Sigmoid colon (tissue), 7 donors: Measurements from ENCODE around the gene ACOX1. TPM values are rescaled to one million over a fixed set of nuclear protein-coding genes. Genes with fewer than 3 reads are reported as not detected.

Experiments used
- DNase-seq: peaks from one replicate; pipeline ENCODE4 v3.0.0-alpha.2; 2019
- H3K27ac ChIP-seq, 4 donors: fragments of 200-600 bp; sonication (generic); one replicate each; pipeline ENCODE4 v1.5.1; 2016 to 2019; ENCODE audit warnings: mild to moderate bottlenecking in 1 of 4
- H3K27me3 ChIP-seq, 3 donors: fragments of 200-600 bp; sonication (generic); one replicate each; pipeline ENCODE4 v1.5.1; 2019; ENCODE audit warnings: mild to moderate bottlenecking in 1 of 3
- H3K36me3 ChIP-seq, 4 donors: fragments of 200-600 bp; sonication (generic); one replicate each; pipeline ENCODE4 v1.5.1; 2016 to 2019
- H3K4me1 ChIP-seq, 4 donors: fragments of 200-600 bp; sonication (generic); one replicate each; pipeline ENCODE4 v1.5.1; 2017 to 2019
- H3K4me3 ChIP-seq, 4 donors: fragments of 200-600 bp; sonication (generic); one replicate each; pipeline ENCODE4 v1.5.1; 2017 to 2019; ENCODE audit warnings: mild to moderate bottlenecking in 2 of 4, moderate library complexity in 1 of 4
- H3K9me3 ChIP-seq, 4 donors: fragments of 200-600 bp in 3 of 4; sonication (generic) in 3 of 4; one replicate each; pipeline versions ENCODE4 v1.5.1 to v1.6.1; 2013 to 2019
- CTCF ChIP-seq, 4 experiments: fragments of 450-650 bp in 3 of 4; fragments of 200-600 bp in 1 of 4; IDR thresholded peaks; one replicate each; pipeline ENCODE4 v1.5.1; 2016 to 2019; ENCODE audit warnings: antibody characterized with exemption in 4 of 4, mild to moderate bottlenecking in 3 of 4, moderate library complexity in 2 of 4
- EP300 ChIP-seq, 4 donors: sonication (generic); formaldehyde crosslinking; IDR thresholded peaks; one replicate each; pipeline ENCODE4 v1.6.1; 2017; ENCODE audit warnings: antibody characterized with exemption in 4 of 4
- POLR2A ChIP-seq, 2 donors: fragments of 450-650 bp; IDR thresholded peaks; one replicate each; pipeline ENCODE4 v1.6.1; 2016; ENCODE audit warnings: antibody characterized with exemption in 2 of 2, mild to moderate bottlenecking in 2 of 2, moderate library complexity in 2 of 2
- POLR2AphosphoS5 ChIP-seq, 4 donors: sonication (generic); formaldehyde crosslinking; IDR thresholded peaks; one replicate each; pipeline ENCODE4 v1.6.1; 2017; ENCODE audit warnings: antibody characterized with exemption in 4 of 4
- WGBS, 2 donors: extraction: QIAGEN DNeasy Blood & Tissue Kit; methylation state at CpG; one replicate each; pipeline ENCODE4 v1.1.7; 2013; 5-methylcytosine and 5-hydroxymethylcytosine counted together
- intact Hi-C: fragments of 100-400 bp; cut with DNase I; formaldehyde crosslinking; loops from one replicate; pipeline ENCODE4 v1.15.1; 2023
- polyA plus RNA-seq, 3 donors: library from polyadenylated mRNA; stranded (reverse); fragments of 200-250 nt; gene quantifications; one replicate each; pipeline ENCODE4 v1.2.3, GENCODE V29; 2013
- total RNA-seq, 4 donors: library from RNA; depleted of rRNA; stranded (reverse); fragments of >200 nt; gene quantifications; one replicate each; pipeline ENCODE4 v1.1.0, GENCODE V29; 2016
- donor health status: healthy with polysubstance abuse.
- donor health status: Bipolar disorder and iron deficiency.
- donor health status: healthy.

Gene ACOX1
- total and polyA plus RNA-seq, 7 donors, result 31.3 to 93.2 (median 34.6) TPM

- H3K27ac ChIP-seq, result peak overlapping the region; percentile 67 to 83 (median 80)
Observed at GRCh38 chr17:75941442-75941819, 37.5 kb downstream of the ACOX1 start.

GRCh38 chr17:75940727-75941441 is 38.1 kb downstream of the ACOX1 start, which contains the start of gene FBF1:
Gene FBF1, minus strand, starts transcription at chr17:75941042. Its CDS starts 2,893 bp downstream, at chr17:75938149.
- peaks cover 0 to 15% (median 2%) of the 10 kb centered on the region in 4 donors for H3K36me3 ChIP-seq
- peaks cover 0 to 15% (median 14%) of the 10 kb centered on the region in 4 donors for H3K4me1 ChIP-seq
- no peaks in the 10 kb centered on the region for H3K27me3 ChIP-seq
- TF ChIP-seq POLR2AphosphoS5 (IDR thresholded peaks at IDR 0.05) (peak; percentile 79 to 91 (median 88)), EP300 (IDR thresholded peaks at IDR 0.05) (no peak), POLR2A (IDR thresholded peaks at IDR 0.05) (peak; percentile 58 to 72)
- peak within 1 kb of the TSS; percentile 50 to 96 (median 77) for H3K4me3 ChIP-seq
- intact Hi-C loops, result loop anchor here (2.0 kb wide), 1 partner anchor 36 kb away; the partner anchor contains the start of gene MRPL38
- no peaks in the 10 kb centered on the region for H3K9me3 ChIP-seq
- peak within 1 kb of the TSS; percentile 67 to 83 (median 80) for H3K27ac ChIP-seq
- DNase-seq, result peak; percentile 96
- WGBS, 2 donors, result 0% methylated on average over 63 of the region's 63 CpGs

More at GRCh38 chr17:75941442-75941819, 37.5 kb downstream of the ACOX1 start:
- peak overlapping the region in 3 of 4 donors; percentile 63 to 96 (median 91) for H3K4me3 ChIP-seq
- no peak for DNase-seq
- H3K9me3 ChIP-seq, result no peaks in the 10 kb centered on the region
- peaks cover 0 to 20% (median 6%) of the 10 kb centered on the region in 4 donors for H3K36me3 ChIP-seq
- TF ChIP-seq CTCF (IDR thresholded peaks at IDR 0.05) (no peak), POLR2A (IDR thresholded peaks at IDR 0.05) (no peak), EP300 (IDR thresholded peaks at IDR 0.05) (no peak), POLR2AphosphoS5 (IDR thresholded peaks at IDR 0.05) (no peak)
- 44 to 56% methylated on average over 6 of the region's 6 CpGs for WGBS, 2 donors
- peaks cover 0 to 15% (median 14%) of the 10 kb centered on the region in 4 donors for H3K4me1 ChIP-seq
- no peaks in the 10 kb centered on the region for H3K27me3 ChIP-seq
- intact Hi-C loops, result loop anchor here (2.0 kb wide), 1 partner anchor 37 kb away; the partner anchor contains the start of gene MRPL38

GRCh38 chr17:75937652-75938051 is 41.3 kb downstream of the ACOX1 start:
- WGBS, 2 donors, result 85 to 88% methylated on average over 13 of the region's 13 CpGs
- no peaks in the 10 kb centered on the region for H3K36me3 ChIP-seq

GRCh38 chr17:75933808-75934207 is 45.2 kb downstream of the ACOX1 start:
- Histone ChIP-seq H3K4me1 (no peaks in the 10 kb centered on the region), H3K9me3 (no peaks in the 10 kb centered on the region), H3K27ac (no peak overlapping the region), H3K36me3 (no peaks in the 10 kb centered on the region), H3K27me3 (no peaks in the 10 kb centered on the region), H3K4me3 (no peak overlapping the region)
- WGBS, 2 donors, result 87 to 89% methylated on average over 4 of the region's 4 CpGs
- intact Hi-C loops, result no loop called here
- TF ChIP-seq CTCF (IDR thresholded peaks at IDR 0.05), result no peak
- DNase-seq, result no peak

More at GRCh38 chr17:75937652-75938051, 41.3 kb downstream of the ACOX1 start:
- no peak overlapping the region for H3K4me3 ChIP-seq
- H3K27me3 ChIP-seq, result no peaks in the 10 kb centered on the region
- no peak for TF ChIP-seq CTCF (IDR thresholded peaks at IDR 0.05)
- H3K4me1 ChIP-seq, result peaks cover 0 to 15% (median 14%) of the 10 kb centered on the region in 4 donors
- DNase-seq, result no peak
- H3K27ac ChIP-seq, result no peak overlapping the region
- H3K9me3 ChIP-seq, result no peaks in the 10 kb centered on the region
- intact Hi-C loops, result no loop called here

- no peaks in the 10 kb centered on the region for H3K27me3 ChIP-seq
- no peak for DNase-seq
- no peak overlapping the region for H3K4me3 ChIP-seq
- no peak for TF ChIP-seq POLR2A (IDR thresholded peaks at IDR 0.05)
- no peak for TF ChIP-seq CTCF (IDR thresholded peaks at IDR 0.05)
- no peak for TF ChIP-seq POLR2AphosphoS5 (IDR thresholded peaks at IDR 0.05)
- TF ChIP-seq EP300 (IDR thresholded peaks at IDR 0.05), result no peak
- 89 to 94% methylated on average over 5 of the region's 5 CpGs for WGBS, 2 donors
- no peak overlapping the region for H3K27ac ChIP-seq
- no peaks in the 10 kb centered on the region for H3K4me1 ChIP-seq
- no peaks in the 10 kb centered on the region for H3K9me3 ChIP-seq
- intact Hi-C loops, result no loop called here
- H3K36me3 ChIP-seq, result no peaks in the 10 kb centered on the region
Observed at GRCh38 chr17:75932852-75933251, 46.1 kb downstream of the ACOX1 start.
